Astrocyte of the spinal cord (primary cell): ENCODE measurements around the gene UGT8.

Experiments
- DNase-seq: peaks from one replicate; pipeline ENCODE4 v3.0.0; 2011; ENCODE audit warnings: low read depth, low spot score
- H3K4me3 ChIP-seq: 2 replicates; pipeline ENCODE4 v1.5.1; 2011; ENCODE audit warnings: low read depth, mild to moderate bottlenecking, low read length, moderate library complexity
- in situ Hi-C: cut with HindIII; loops from 2 replicates; pipeline ENCODE4 v1.10.0; 2017; ENCODE audit warnings: low sequenced_read_pairs
- TF ChIP-seq, protein P1 (sequence below): IDR thresholded peaks from 2 replicates; pipeline ENCODE4 v1.5.1; 2012; ENCODE audit warnings: low read depth, mild to moderate bottlenecking, low read length, inconsistent platforms

UGT8 gene

DNA sequence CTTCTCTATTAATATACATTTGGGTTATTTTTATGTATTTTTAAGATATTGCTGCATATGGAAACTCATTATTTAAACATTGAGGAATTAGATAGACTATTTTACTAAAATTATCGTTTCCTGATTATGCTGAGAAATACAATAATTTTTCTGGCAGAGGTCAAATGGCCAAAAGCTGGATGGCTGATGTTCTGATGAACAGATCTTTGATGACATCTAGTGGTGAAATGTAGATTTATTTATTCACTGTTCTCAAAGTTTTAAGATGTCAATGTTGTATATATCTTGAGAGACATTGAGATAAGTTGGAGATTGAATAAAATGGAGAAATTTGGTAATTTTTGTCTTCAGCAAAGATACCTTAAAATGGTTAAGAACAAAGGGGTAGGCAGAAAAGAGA lies 96.2 kb downstream of the UGT8 start:
- no peak overlapping the region for H3K4me3 ChIP-seq
- in situ Hi-C loops, result no loop called here
- TF ChIP-seq, protein P1, sequence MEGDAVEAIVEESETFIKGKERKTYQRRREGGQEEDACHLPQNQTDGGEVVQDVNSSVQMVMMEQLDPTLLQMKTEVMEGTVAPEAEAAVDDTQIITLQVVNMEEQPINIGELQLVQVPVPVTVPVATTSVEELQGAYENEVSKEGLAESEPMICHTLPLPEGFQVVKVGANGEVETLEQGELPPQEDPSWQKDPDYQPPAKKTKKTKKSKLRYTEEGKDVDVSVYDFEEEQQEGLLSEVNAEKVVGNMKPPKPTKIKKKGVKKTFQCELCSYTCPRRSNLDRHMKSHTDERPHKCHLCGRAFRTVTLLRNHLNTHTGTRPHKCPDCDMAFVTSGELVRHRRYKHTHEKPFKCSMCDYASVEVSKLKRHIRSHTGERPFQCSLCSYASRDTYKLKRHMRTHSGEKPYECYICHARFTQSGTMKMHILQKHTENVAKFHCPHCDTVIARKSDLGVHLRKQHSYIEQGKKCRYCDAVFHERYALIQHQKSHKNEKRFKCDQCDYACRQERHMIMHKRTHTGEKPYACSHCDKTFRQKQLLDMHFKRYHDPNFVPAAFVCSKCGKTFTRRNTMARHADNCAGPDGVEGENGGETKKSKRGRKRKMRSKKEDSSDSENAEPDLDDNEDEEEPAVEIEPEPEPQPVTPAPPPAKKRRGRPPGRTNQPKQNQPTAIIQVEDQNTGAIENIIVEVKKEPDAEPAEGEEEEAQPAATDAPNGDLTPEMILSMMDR, result peak; percentile 43
- peak; percentile 48 for DNase-seq

DNA sequence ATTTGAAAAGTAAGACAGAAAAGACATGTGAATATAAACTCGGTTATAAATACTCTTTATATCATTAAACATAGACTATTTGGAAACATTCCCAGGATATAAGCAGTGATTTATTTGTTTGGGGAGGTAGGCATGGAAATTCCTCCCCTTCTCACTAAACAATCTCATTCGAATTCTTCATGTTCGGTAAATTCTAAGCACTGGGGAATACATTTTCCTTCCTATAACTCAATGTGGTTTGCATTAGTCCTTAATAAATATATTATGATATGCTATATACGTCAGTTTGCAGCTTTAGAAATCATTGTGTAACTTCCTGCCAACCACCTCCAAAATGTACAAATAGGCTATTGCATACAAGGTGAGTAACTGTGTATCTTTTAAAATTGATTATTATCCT lies 99.6 kb downstream of the UGT8 start:
- in situ Hi-C loops, result no loop called here
- DNase-seq, result no peak
- no peak overlapping the region for H3K4me3 ChIP-seq
- TF ChIP-seq, protein P1, result no peak

DNA sequence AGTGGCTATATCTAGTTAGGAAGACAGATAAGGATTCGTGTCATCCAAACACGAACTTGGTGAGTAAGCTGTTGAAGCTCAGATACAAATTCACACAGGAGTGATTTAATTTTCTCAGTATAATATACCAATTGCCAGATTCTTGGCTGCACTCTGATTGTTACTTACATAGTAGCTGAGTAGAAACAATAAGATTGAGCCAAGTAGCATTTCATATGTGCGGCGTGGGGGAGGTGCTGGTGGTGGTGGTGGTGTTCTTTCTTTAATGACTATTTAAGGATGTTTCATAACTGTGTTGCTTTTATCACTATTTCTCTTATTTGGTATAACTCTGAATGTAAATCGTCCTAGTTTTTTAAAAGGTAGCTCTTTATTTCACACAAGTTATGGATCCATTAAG lies 102.9 kb downstream of the UGT8 start:
- H3K4me3 ChIP-seq, result no peak overlapping the region
- TF ChIP-seq, protein P1, result no peak
- no peak for DNase-seq
- in situ Hi-C loops, result no loop called here

DNA sequence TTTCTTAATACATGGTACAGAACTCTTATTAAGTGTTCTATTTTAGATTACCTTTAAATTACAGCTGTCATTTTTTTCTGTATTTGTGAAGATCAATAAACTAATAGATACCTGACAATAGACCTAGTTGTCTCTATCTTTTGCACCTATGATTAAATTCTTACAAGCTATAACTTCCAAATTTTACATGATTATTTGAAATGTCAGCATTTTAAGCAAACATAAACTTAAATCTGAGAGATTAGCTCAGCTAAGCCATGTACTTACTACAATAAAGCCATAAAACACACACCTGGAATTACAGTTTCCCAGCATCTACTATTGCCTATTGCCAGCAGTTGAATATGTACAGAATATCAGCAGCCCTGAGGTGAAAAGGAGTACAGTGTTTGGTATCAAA lies 118.8 kb downstream of the UGT8 start:
- in situ Hi-C loops, result no loop called here
- no peak overlapping the region for H3K4me3 ChIP-seq
- DNase-seq, result no peak
- TF ChIP-seq, protein P1, result no peak

DNA sequence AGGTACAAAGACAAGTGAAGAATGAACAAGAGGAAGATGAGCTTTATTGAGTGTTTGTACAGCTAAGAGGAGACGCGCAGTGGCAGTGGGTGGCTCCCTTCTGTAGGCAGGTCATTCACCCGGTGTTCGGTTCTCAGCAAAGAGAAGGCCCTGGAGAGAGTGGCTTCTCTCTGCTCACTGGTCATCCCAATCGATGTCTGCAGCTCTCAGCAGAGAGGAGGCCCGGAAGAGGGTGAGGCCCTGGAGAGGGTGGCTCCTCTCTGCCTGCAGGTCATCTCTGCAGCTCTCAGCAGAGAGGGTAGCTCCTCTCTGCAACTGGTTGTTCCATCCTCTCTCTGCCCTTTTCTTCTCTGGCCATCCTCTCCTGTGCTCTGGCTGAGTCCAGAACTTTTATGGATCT lies 126.5 kb downstream of the UGT8 start:
- TF ChIP-seq, protein P1, result no peak
- H3K4me3 ChIP-seq, result no peak overlapping the region
- DNase-seq, result no peak
- in situ Hi-C loops, result no loop called here

DNA sequence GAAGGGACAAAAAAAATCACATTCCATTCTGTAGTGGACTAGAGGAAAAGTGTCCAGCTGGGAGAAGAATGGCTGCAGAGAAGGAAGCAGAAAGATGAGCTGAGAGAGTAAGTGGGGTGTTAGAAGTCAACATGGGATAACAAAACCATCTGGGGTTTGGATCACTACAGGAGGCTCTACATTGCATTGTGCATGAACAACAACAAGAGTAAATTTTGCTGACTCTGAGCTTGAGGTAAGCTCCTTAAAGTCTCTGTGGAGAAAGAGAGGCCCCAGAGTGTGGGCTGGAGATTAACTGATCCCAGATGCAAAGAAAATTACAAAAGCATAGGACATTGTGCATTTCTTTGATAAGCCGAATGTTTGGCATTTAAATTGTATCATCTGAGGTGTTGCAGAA lies 128.9 kb downstream of the UGT8 start:
- H3K4me3 ChIP-seq, result no peak overlapping the region
- peak; percentile 30 for DNase-seq
- TF ChIP-seq, protein P1, result no peak
- in situ Hi-C loops, result no loop called here
